Activated CD4-positive, CD25-positive, alpha-beta regulatory T cell treated with anti-CD3 and anti-CD28 coated beads, Interleukin-2, amount 50 U/mL, for 16 hours (primary cell): ENCODE measurements around the gene BORCS6.

Experiments
- DNase-seq: peaks from one replicate; pipeline ENCODE4 v3.0.0-alpha.2; 2020; ENCODE audit warnings: low read depth, low spot score

BORCS6 gene

DNA sequence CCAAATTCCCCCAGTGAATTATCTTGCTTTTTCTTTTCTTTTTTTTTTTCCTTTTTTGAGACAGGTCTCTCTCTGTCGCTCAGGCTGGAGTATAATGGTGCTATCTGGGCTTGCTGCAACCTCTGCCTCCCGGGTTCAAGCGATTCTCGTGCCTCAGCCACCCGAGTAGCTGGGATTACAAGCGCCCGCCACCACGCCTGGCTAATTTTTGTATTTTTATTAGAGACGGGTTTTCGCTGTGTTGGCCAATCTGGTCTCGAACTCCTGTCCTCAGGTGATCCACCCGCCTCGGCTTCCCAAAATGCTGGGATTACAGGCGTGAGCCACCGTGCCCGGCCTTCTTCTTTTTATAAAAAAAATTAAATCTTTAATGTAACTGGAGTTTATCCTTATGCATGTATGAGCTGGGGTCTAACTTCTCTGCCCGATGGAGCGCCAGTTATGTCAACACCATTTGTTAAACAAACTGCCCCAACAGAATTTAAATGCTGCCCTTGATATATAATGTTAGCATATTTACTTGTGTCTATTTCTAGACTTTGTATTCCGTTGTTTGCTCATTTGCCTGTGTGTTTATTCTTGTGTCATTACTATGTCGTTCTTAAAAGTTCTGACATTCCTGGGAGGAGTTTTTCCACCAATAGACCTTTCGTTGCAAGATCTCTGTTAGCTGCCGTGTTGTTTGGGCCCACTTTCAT lies 20.9 kb upstream of the BORCS6 start:
- no peak for DNase-seq

- DNase-seq: peak; percentile 89
Observed at GRCh38 chr17:8209907-8210760, 20.2 kb upstream of the BORCS6 start, which contains the start of gene AURKB. Gene AURKB, minus strand, starts transcription at chr17:8210575. Its CDS starts 351 bp downstream, at chr17:8210224.

- DNase-seq: no peak
Observed at GRCh38 chr17:8206536-8206935, 16.6 kb upstream of the BORCS6 start.

DNA sequence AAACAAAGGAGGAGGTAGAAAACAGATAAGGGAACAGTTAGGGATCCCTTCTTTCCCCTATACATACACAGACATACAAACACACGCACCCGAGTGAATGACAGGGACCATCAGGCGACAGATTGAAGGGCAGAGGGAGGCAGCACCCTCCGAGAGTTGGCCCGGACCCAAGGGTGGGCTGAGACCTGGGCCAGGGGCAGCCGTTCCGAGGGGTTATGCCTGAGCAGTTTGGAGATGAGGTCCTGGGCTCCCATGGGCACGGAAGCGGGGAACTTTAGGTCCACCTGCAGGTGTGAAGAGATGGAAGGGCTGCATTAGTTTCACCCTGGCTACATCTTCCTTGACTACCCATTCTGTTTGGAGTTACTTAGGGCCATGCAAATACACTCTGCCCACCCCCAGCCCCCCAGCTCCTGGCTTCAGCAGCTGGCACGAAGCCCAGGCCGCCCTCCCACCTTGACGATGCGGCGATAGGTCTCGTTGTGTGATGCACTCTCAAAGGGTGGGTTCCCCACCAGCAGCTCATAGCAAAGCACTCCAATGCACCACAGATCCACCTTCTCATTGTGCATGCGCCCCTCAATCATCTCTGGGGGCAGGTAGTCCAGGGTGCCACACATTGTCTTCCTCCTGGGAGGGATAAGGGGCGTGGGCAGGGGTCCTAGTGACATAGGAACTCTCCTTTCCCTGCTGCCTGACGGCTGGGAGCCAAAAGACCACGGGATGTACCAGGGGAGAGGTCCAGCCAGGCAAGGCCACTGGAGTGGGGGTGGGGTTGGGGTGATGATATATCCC lies 15.0 kb upstream of the BORCS6 start:
- no peak for DNase-seq

DNA sequence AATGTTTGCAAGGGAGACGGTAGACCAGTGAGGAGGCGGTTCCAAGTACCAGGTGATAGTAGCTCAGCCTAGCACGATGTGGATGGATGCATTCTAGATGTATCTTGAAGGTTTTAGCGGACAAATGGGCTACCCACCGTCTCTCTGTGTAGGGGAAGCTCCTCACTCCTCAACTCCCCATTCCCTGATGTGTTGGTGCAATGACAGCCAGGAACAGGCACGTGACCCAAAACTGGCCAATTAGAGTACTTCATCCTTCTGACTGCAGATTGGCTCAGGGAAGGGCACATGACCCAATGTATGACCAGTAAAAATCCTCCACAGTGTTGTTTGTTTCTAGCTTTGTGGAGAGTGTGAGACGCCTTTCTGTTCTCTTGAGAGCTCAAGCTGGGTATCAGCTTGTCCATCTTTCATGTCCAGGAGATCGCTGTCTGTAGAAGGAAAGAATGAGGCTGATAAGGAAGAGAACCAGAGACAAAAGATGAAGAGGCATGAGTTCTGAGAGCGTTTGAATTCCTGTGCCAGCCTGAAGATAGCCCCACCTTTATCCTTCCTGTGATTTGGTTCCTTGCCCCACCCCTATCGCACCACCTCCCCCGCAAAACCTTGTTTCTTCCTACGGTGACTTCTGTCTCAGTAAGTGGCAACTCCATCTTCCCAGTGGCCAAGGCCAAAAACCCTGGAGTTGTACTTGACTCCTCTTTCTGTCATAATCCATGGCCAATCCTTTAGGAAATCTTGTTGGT lies 2.3 kb upstream of the BORCS6 start:
- DNase-seq: no peak

DNA sequence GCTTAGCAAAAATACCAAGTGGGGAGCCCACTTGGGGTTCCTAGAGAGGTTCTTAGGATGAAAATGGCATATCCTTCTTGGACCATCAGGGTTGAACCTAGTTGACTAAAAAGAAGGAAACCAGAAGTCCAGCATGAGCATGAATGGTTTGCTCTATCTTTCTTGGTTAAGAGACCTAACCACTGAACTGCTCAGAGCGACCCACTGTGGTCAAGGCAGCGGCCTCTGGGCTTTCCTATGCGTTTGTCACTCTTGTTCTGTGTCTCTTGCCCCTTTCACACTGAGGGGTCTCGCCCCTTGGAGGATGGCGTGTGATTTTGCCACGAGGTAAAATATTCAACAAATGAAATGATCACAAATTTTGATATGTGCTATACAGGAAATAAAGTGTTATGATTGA lies 526 bp upstream of the BORCS6 start:
- no peak for DNase-seq

DNA sequence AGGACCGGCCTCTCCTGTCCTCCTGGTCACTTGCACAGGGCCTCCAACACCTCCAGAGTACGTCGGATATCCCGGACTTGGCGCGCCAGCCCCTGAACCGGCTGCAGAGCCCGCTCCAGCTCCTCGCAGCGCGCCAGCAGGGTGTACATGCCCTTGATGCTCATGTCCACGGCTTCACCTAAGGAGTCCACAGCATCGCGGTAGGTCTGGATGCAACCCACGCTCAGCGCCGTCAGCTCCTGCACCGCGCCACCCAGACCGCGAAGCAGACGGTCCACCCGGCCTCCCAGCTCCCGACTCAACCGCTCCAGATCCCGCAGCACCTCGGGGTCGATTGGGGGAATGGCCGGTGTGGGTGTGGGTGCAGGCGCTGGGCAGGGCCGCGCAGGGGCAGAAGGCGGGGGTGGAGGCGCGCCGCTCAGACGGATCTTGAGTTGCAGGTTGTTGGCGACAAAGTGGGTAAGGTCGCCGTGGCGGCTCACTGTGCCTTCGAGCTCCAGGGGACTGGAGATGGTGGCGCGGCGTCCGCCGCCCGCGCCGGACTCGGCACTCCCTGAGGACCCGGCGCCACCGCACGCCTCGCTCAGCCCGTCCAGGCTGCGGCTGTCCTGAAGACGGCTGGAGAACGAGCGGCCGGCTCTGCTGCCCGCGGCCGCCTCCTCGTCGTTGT lies 804 bp downstream of the BORCS6 start:
- DNase-seq: no peak

GRCh38 chr17:8188263-8188839 lies 1.6 kb downstream of the BORCS6 start:
- DNase-seq: no peak

GRCh38 chr17:8187517-8188262 lies 2.3 kb downstream of the BORCS6 start:
- peak; percentile 81 for DNase-seq

- DNase-seq: peak; percentile 81
Observed at GRCh38 chr17:8186787-8187516, 3.0 kb downstream of the BORCS6 start.

DNA sequence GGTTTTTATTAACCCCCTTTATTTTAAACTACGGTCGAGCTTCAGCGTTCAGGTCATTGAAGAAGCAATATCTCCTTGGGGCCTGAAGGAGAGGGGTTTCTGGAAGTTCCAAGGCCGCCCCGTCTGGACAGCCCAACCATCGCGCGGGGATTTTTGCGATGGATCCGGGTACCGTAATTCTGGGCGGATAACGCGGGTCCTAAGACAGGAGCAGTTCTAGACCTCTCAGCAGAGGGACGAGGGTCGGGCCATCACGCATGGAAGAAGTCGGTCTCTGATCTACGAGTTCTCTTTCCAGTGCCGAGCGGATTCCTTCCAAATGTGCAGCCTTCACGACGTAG lies 3.6 kb downstream of the BORCS6 start:
- DNase-seq: no peak

DNA sequence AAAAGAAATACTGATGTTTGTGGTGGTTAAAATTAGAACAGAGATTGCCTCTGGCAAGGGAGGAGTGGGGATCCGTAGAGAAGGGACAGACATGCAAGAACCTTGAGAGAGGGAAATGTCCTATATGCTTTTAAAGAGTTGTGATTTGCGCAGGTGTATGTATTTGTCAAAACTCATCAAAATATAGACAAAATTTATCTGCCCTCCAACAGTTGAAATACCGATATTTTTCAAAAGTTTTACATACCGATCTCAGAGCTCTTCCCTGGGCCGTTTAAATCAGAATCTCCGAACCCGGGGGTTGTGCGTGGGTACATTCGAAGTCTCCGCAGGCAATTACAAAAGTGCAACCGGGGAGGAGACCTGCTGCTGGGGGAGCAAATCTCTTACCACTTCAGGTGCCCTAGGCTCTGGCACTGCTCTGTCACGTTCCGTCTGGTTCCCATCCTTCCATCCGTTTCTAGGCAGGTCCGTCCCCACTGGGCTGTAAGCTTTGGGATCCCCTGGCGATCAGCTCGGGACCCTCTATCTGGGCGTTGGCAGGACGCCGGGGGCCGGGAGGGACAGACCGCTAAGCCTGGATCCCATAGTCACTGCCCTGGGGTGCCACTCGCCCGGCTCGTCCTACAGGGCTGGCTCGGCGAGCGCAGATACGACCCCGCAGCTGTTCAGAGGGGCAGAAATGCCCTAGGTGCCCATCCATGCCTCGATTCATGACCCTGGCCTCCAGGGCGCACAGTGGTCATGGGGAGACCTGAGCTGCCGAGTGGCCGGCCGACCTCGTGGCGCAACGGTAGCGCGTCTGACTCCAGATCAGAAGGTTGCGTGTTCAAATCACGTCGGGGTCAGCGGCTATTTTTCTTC lies 4.2 kb downstream of the BORCS6 start:
- DNase-seq: peak; percentile 84

DNA sequence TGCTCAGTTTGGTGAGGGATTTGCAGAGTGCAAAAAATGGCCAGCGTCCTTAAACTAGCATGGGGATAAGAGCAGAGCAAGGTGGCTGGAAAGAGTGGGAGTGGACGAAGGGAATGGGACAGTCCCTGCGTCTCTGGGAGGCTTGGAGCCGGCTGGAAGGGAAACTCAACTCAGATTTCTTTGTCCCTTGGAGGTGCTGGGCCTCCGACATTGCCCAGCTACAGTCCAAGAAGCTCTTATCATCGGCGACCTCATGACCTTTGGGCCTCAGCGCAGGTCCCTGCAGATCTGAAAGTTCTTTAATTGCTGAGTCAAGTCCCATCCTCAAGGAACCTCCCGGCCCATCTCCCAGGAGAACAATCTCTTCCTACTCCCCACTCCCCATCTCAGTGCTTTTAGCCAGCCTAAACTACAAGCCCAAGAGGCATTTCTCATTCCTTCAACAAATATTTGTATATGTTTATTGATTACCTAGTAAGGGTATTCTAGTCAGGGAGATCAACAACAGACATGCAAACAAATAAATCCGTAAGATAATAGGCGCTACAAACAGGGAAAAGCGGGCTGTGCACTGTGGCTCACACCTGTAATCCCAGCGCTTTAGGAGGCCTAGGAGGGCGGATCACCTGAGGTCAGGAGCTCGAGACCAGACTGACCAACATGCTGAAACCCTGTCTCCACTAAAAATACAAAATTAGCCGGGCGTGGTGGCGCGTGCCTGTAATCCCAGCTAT lies 12.8 kb downstream of the BORCS6 start:
- DNase-seq: no peak

DNA sequence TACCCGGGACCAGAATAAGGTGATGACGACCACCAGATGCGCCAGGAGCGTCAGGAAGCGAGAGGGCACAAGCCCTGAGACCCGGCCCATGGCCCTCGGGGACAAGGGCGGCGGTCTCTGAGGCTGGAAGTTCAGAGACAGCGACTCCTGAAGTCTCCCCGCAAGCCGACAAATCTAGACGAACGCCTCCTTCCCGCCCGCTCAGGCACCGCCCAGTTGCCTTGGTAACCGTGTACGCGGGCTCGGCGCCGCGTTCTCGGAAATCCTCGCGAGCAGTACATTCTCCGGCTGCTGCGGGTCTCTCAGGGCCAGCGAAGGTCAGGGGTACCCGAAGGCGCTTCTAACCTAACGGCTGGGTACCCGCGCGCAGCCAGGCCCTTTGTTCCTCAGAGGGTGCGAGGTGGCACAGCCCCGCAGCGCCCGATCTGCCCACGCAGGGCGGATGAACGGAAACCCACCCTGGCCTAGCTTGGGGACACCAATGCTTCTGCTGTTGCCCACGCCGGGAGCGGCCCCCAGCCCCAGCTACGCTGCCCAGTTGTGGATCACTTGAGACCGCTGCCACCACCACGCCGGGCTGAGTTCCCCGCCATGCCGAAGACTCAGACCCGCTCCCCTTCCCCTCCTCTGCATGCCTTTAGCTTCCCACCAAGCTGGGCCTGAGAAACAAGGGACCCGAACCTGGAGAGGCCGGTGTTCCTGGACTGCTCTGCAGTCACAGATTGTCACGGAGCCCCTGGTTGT lies 13.6 kb downstream of the BORCS6 start, which contains the start of gene TMEM107:
TMEM107 (minus strand) TSS at position 184 of the 744 bp plus-strand sequence; CDS start at position 90, 94 bp downstream.
- DNase-seq: peak; percentile 81

DNA sequence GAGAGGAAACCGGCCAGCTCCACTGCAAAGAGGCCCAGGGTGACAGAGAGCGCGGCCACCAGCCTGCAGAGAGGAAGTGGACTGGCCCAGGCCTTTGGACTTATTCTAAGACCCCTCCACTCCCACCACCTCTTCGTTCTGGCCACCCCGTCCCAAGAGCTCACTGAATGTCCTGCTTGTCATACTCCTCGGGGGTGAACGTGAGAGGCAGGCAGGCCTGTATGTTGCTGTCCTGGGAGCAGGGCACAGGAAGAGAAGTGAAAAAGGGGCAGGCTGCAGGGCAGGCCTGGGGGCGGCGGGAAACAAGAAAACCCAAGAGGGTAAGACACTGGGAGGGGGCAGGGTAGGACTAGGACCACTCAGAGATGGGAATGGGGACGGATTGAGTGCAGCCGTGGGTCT lies 14.2 kb downstream of the BORCS6 start:
- DNase-seq: no peak

GRCh38 chr17:8173871-8174322 lies 16.1 kb downstream of the BORCS6 start:
- no peak for DNase-seq
